HL-60 (cell line): Measurements from ENCODE around the gene PWWP2B.

ENCODE experiments used
- POLR2AphosphoS5 ChIP-seq: IDR thresholded peaks from 2 replicates; pipeline ENCODE4 v1.6.1; 2012; ENCODE audit warnings: low read depth
- SPI1 ChIP-seq: IDR thresholded peaks from 2 replicates; pipeline ENCODE4 v1.6.1; 2012; ENCODE audit warnings: low read depth, mild to moderate bottlenecking, borderline replicate concordance
- TF ChIP-seq, protein P1 (sequence below): IDR thresholded peaks from one replicate; pipeline ENCODE4 v1.5.1; 2011; ENCODE audit warnings: low read length, control low read depth, inconsistent platforms; ENCODE audit not compliant: insufficient read depth

DNA sequence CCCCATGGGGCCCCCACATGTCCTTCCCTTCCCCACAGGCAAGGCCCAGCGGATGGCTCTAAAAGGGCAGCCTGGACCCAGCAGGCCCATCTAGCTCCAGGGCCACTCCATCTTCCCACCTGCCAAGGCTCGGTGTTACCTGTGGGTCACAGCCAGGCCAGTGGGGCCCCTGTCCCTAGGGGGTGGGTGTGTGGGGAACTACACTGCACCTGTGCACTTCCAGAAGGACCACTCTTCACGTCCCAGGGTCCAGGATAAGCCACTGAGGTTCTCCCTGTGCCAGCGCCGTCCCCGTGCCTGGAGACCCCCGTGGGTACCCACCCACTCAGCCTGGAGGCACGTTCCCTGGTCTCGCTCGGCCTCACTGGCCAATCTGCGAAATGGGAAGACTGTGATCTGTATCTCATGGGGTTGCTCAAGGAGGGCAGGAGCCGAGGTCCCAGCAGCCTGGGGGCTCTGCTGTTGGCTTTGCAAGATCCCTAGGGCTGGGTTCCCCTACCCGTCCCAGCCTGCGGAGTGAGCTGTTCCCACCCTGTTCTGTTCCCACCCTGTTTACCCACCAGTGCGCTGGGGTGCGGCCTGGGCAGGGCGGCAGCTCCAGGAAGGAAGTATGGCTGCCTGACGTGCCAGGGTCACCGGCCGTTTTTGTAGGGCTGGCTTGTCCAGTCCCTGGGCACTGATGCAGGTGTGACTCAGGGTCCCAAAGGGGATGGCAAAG, 4.6 kb downstream of the PWWP2B start:
- TF ChIP-seq, protein P1, sequence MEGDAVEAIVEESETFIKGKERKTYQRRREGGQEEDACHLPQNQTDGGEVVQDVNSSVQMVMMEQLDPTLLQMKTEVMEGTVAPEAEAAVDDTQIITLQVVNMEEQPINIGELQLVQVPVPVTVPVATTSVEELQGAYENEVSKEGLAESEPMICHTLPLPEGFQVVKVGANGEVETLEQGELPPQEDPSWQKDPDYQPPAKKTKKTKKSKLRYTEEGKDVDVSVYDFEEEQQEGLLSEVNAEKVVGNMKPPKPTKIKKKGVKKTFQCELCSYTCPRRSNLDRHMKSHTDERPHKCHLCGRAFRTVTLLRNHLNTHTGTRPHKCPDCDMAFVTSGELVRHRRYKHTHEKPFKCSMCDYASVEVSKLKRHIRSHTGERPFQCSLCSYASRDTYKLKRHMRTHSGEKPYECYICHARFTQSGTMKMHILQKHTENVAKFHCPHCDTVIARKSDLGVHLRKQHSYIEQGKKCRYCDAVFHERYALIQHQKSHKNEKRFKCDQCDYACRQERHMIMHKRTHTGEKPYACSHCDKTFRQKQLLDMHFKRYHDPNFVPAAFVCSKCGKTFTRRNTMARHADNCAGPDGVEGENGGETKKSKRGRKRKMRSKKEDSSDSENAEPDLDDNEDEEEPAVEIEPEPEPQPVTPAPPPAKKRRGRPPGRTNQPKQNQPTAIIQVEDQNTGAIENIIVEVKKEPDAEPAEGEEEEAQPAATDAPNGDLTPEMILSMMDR: no peak
- TF ChIP-seq SPI1: no peak
- TF ChIP-seq POLR2AphosphoS5: no peak; the same call in 1 of the 2 replicates
